Sigmoid colon (tissue), 4 donors: Measurements from ENCODE around the gene NUDT6.
"Not testable (repeated sequence)": the region's sequence is repeated elsewhere in the genome, so short reads cannot be mapped to it uniquely, and the experiment has no call there.

Experiments
- EP300 ChIP-seq, 4 donors: sonication (generic); formaldehyde crosslinking; IDR thresholded peaks; one replicate each; pipeline ENCODE4 v1.6.1; 2017; ENCODE audit warnings: antibody characterized with exemption in 4 of 4
- TF ChIP-seq, protein P1 (sequence below), 4 experiments: fragments of 450-650 bp in 3 of 4; fragments of 200-600 bp in 1 of 4; IDR thresholded peaks; one replicate each; pipeline ENCODE4 v1.5.1; 2016 to 2019; ENCODE audit warnings: antibody characterized with exemption in 4 of 4, mild to moderate bottlenecking in 3 of 4, moderate library complexity in 2 of 4

DNA sequence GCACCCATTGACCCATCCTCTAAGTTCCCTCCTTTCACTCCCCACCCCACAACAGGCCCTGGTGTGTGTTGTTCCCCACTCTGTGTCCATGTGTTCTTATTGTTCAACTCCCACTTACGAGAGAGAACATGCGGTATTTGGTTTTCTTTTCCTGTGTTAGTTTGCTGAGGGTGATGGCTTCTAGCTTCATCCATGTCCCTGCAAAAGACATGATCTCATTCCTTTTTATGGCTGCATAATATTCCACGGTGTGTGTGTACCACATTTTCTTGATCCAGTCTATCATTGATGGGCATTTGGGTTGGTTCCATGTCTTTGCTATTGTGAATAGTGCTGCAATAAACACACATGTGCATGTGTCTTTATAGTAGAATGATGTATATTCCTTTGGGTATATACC lies 54.2 kb downstream of the NUDT6 start:
- TF ChIP-seq, protein P1, sequence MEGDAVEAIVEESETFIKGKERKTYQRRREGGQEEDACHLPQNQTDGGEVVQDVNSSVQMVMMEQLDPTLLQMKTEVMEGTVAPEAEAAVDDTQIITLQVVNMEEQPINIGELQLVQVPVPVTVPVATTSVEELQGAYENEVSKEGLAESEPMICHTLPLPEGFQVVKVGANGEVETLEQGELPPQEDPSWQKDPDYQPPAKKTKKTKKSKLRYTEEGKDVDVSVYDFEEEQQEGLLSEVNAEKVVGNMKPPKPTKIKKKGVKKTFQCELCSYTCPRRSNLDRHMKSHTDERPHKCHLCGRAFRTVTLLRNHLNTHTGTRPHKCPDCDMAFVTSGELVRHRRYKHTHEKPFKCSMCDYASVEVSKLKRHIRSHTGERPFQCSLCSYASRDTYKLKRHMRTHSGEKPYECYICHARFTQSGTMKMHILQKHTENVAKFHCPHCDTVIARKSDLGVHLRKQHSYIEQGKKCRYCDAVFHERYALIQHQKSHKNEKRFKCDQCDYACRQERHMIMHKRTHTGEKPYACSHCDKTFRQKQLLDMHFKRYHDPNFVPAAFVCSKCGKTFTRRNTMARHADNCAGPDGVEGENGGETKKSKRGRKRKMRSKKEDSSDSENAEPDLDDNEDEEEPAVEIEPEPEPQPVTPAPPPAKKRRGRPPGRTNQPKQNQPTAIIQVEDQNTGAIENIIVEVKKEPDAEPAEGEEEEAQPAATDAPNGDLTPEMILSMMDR (IDR thresholded peaks at IDR 0.05): not testable (repeated sequence)
- not testable (repeated sequence) for TF ChIP-seq EP300 (IDR thresholded peaks at IDR 0.05)
